ENCODE results near the gene MACROD2.

MACROD2 gene

DNA sequence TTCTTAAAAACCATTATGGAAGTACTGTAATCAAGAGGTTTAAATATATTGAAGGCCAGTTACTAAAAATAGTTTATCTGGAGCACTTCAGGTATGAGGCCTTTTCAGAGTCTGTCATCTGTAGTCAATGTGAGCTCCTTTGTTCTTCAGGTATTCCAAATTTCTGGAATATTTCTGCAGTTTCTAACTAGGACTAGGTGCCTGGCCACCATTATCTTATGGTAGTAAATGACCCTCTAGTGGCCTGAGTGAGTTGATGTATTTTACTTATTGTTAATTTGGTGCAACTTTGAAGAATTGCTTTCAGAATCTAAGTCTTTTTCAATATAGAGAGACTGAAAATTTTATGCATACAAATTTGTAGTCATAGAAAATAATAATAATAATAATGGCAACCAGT lies 437.3 kb downstream of the MACROD2 start:
- FAIRE-seq (no peak), DNase-seq (ENCODE audit: insufficient read length, low spot score) (no peak)
- TF ChIP-seq POLR2AphosphoS5 (IDR thresholded peaks at IDR 0.05; ENCODE audit: low read depth, low read length) (no peak), POU2F2 (IDR thresholded peaks at IDR 0.05; ENCODE audit: low read depth, low read length) (no peak), PAX5 (IDR thresholded peaks at IDR 0.05; ENCODE audit: insufficient read depth, low read length, severe bottlenecking) (no peak), TAF1 (IDR thresholded peaks at IDR 0.05; ENCODE audit: low read depth, low read length) (no peak), SPI1 (IDR thresholded peaks at IDR 0.05; ENCODE audit: low read depth, low read length) (no peak), POLR2A (IDR thresholded peaks at IDR 0.05; ENCODE audit: low read depth, low read length) (no peak)

- TF ChIP-seq SPI1 (IDR thresholded peaks at IDR 0.05; ENCODE audit: low read depth, low read length) (no peak), POLR2AphosphoS5 (IDR thresholded peaks at IDR 0.05; ENCODE audit: low read depth, low read length) (no peak), PAX5 (IDR thresholded peaks at IDR 0.05; ENCODE audit: insufficient read depth, low read length, severe bottlenecking) (no peak), POLR2A (IDR thresholded peaks at IDR 0.05; ENCODE audit: low read depth, low read length) (no peak)
- DNase-seq (ENCODE audit: insufficient read length, low spot score), result no peak
- FAIRE-seq, result no peak
Observed at GRCh38 chr20:14434384-14435136, 439.2 kb downstream of the MACROD2 start.

- FAIRE-seq, result no peak
- TF ChIP-seq TAF1 (IDR thresholded peaks at IDR 0.05; ENCODE audit: low read depth, low read length), result no peak
- TF ChIP-seq POU2F2 (IDR thresholded peaks at IDR 0.05; ENCODE audit: low read depth, low read length), result no peak
- no peak for TF ChIP-seq SPI1 (IDR thresholded peaks at IDR 0.05; ENCODE audit: low read depth, low read length)
- TF ChIP-seq POLR2AphosphoS5 (IDR thresholded peaks at IDR 0.05; ENCODE audit: low read depth, low read length), result no peak
- TF ChIP-seq PAX5 (IDR thresholded peaks at IDR 0.05; ENCODE audit: insufficient read depth, low read length, severe bottlenecking), result no peak
- no peak for TF ChIP-seq POLR2A (IDR thresholded peaks at IDR 0.05; ENCODE audit: low read depth, low read length)
- DNase-seq (ENCODE audit: insufficient read length, low spot score), result no peak
Observed at GRCh38 chr20:14441201-14441600, 445.9 kb downstream of the MACROD2 start.

GRCh38 chr20:14444106-14444505 lies 448.8 kb downstream of the MACROD2 start:
- FAIRE-seq, result no peak
- no peak for TF ChIP-seq POLR2A (IDR thresholded peaks at IDR 0.05; ENCODE audit: low read depth, low read length)
- no peak for TF ChIP-seq TAF1 (IDR thresholded peaks at IDR 0.05; ENCODE audit: low read depth, low read length)
- TF ChIP-seq PAX5 (IDR thresholded peaks at IDR 0.05; ENCODE audit: insufficient read depth, low read length, severe bottlenecking), result no peak
- TF ChIP-seq SPI1 (IDR thresholded peaks at IDR 0.05; ENCODE audit: low read depth, low read length), result no peak
- TF ChIP-seq POLR2AphosphoS5 (IDR thresholded peaks at IDR 0.05; ENCODE audit: low read depth, low read length), result no peak
- no peak for TF ChIP-seq POU2F2 (IDR thresholded peaks at IDR 0.05; ENCODE audit: low read depth, low read length)

DNA sequence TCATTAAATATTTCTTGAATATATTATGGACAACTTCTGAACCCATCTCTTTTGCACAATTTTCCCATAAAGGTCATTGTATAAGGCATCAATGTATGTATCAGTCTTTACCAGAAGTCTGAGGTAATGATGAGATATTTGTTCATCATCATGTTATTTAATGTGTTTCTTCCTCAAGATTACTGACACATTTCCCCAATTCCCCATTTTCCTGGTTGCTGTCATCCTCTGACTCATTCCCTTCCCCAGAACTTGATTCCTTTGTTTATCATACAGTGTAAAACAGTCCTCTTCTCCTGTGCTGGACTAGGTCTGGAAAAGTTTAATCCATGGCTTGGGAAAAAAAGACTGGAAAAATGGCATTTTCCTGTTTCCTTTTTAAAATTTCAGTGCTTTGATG lies 450.0 kb downstream of the MACROD2 start:
- FAIRE-seq, result no peak
- DNase-seq (ENCODE audit: insufficient read length, low spot score), result no peak
- TF ChIP-seq POU2F2 (IDR thresholded peaks at IDR 0.05; ENCODE audit: low read depth, low read length) (no peak), TAF1 (IDR thresholded peaks at IDR 0.05; ENCODE audit: low read depth, low read length) (no peak), POLR2A (IDR thresholded peaks at IDR 0.05; ENCODE audit: low read depth, low read length) (no peak)

More at GRCh38 chr20:14444106-14444505, 448.8 kb downstream of the MACROD2 start:
- no peak for DNase-seq (ENCODE audit: insufficient read length, low spot score)

DNA sequence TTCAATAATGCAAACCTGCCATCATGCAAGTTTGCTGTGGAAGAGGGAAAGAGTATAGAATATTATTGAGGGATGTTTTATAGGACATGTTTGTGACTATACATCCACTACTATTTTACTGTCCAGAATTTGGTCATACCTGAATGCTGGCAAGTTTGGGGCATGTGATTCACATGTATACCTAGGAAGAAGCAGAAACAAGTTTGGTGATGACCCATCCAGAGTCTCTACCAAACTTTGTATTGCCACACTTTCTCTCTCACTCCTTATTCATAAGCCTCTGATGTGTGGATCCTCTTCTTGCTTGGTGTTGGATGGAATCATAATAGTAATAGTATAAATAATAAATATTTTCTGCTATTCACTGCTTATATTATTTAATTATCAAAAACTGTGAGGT lies 450.6 kb downstream of the MACROD2 start:
- FAIRE-seq (no peak), DNase-seq (ENCODE audit: insufficient read length, low spot score) (no peak)
- TF ChIP-seq TAF1 (IDR thresholded peaks at IDR 0.05; ENCODE audit: low read depth, low read length) (no peak), POU2F2 (IDR thresholded peaks at IDR 0.05; ENCODE audit: low read depth, low read length) (no peak), SPI1 (IDR thresholded peaks at IDR 0.05; ENCODE audit: low read depth, low read length) (no peak), PAX5 (IDR thresholded peaks at IDR 0.05; ENCODE audit: insufficient read depth, low read length, severe bottlenecking) (no peak), POLR2A (IDR thresholded peaks at IDR 0.05; ENCODE audit: low read depth, low read length) (no peak)

DNA sequence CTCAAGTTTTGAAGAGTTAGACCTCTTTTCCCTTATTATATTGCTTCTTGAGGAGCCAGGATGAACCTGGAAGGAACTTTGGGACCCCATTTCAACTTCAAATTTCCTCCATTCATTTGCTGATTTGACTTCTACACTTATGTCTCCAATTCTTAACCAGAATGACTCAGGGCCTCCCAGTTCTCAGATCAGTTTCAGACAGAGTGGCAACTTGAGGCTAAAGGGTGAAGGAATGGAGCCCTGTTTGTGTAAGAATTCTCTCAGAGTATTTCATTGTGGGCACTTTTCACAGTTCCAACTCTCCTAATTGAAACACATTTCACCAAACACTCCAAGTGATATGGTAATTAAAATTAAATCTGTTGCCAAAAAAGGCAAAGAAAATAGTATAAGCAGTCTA lies 451.1 kb downstream of the MACROD2 start:
- no peak for DNase-seq (ENCODE audit: insufficient read length, low spot score)
- TF ChIP-seq PAX5 (IDR thresholded peaks at IDR 0.05; ENCODE audit: insufficient read depth, low read length, severe bottlenecking) (no peak), POLR2AphosphoS5 (IDR thresholded peaks at IDR 0.05; ENCODE audit: low read depth, low read length) (no peak), SPI1 (IDR thresholded peaks at IDR 0.05; ENCODE audit: low read depth, low read length) (no peak), POU2F2 (IDR thresholded peaks at IDR 0.05; ENCODE audit: low read depth, low read length) (no peak), TAF1 (IDR thresholded peaks at IDR 0.05; ENCODE audit: low read depth, low read length) (no peak), POLR2A (IDR thresholded peaks at IDR 0.05; ENCODE audit: low read depth, low read length) (no peak)
- no peak for FAIRE-seq

- TF ChIP-seq PAX5 (IDR thresholded peaks at IDR 0.05; ENCODE audit: insufficient read depth, low read length, severe bottlenecking) (no peak), POU2F2 (IDR thresholded peaks at IDR 0.05; ENCODE audit: low read depth, low read length) (no peak), POLR2AphosphoS5 (IDR thresholded peaks at IDR 0.05; ENCODE audit: low read depth, low read length) (no peak), TAF1 (IDR thresholded peaks at IDR 0.05; ENCODE audit: low read depth, low read length) (no peak)
- no peak for FAIRE-seq
- DNase-seq (ENCODE audit: insufficient read length, low spot score), result no peak
Observed at GRCh38 chr20:14449323-14449722, 454.0 kb downstream of the MACROD2 start.

DNA sequence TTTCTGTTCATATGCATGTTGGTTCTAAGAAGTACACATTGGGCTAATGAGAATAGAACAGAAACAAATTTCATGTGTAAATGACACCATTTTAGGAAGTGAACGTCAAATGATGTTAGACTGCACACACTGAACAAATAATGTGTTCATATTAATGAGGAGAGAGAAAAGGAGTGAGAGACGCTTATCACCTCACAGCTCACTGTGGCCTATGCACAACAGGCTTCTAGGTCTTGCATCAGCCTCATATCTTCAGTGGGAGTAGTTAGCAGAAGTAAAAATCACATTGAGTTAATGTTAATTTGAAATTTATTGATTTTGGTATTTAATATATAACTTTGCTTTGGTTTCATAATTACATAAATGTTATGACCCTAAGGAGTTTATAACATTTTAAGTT lies 454.9 kb downstream of the MACROD2 start:
- FAIRE-seq (no peak), DNase-seq (ENCODE audit: insufficient read length, low spot score) (no peak)
- TF ChIP-seq POLR2AphosphoS5 (IDR thresholded peaks at IDR 0.05; ENCODE audit: low read depth, low read length) (no peak), POLR2A (IDR thresholded peaks at IDR 0.05; ENCODE audit: low read depth, low read length) (no peak), POU2F2 (IDR thresholded peaks at IDR 0.05; ENCODE audit: low read depth, low read length) (no peak), TAF1 (IDR thresholded peaks at IDR 0.05; ENCODE audit: low read depth, low read length) (no peak), SPI1 (IDR thresholded peaks at IDR 0.05; ENCODE audit: low read depth, low read length) (no peak), PAX5 (IDR thresholded peaks at IDR 0.05; ENCODE audit: insufficient read depth, low read length, severe bottlenecking) (no peak)

DNA sequence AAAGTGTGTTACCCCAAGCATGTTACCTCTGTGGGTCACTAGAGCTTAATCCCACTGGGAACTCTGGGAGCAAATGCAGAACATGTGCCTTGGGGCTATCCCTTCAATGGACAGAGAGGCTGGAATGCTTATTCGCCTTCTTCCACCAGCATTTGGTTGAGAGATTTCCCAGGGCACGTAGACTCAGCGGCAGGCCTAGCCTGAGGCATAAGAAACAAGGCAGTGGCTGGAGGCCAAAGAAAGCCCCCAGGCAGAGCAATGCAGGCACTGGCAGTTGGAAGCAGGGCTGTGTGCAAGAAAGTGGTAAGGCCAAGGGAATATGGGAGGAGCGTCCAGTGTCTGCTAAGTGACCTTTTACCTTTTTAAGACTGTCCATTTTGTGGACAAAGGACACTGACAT lies 456.1 kb downstream of the MACROD2 start:
- DNase-seq (ENCODE audit: insufficient read length, low spot score), result no peak
- TF ChIP-seq POLR2A (IDR thresholded peaks at IDR 0.05; ENCODE audit: low read depth, low read length) (no peak), PAX5 (IDR thresholded peaks at IDR 0.05; ENCODE audit: insufficient read depth, low read length, severe bottlenecking) (no peak), SPI1 (IDR thresholded peaks at IDR 0.05; ENCODE audit: low read depth, low read length) (no peak)
- no peak for FAIRE-seq
